Iris pigment epithelial cell (primary cell): ENCODE measurements around the gene GLI3.
A peak's percentile ranks its signal among the peaks of the same experiment; 100 is the strongest.

Experiments
- DNase-seq: peaks from one replicate; pipeline ENCODE4 v3.0.0-alpha.2; 2011; ENCODE audit warnings: low read depth

The GLI3 gene

DNA sequence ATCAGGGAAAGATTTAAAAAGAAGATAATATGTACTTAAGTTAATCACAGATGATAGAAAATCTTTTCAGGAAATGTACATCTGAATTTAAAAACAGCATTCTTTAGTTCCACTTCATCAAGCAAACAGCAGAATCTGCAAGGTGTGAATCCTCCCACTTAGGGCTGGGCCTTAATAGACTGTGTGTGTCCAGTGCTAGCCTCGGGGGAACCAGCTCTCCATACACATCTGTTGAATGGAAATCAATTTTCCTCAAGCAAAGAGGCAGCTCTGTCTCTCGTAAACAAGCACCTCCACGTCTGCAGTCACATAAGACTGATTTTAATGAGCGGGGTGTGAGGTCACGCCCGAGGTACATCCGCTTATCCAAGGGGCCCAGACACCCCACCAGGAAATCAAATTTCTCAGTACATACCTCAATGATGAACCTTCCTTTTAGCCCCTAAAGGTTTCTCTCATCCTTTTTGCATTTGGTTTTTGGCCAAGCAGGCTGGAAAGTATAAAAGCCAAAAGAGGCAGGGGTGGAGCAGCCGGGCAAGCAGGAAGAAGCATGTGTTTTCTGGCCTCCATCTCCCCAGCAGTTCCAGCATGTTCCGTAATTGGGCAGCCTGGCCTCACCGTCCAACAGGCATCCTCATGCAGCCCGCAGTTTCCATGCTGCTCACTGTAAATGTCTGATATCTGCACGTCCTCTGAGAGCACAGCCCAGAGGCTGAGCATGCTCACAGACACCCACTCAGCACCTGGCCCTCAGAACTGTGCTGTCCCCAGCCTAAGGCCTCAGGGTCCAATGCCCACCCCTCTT is 131.3 kb downstream of the GLI3 start:
- DNase-seq, result no peak

DNA sequence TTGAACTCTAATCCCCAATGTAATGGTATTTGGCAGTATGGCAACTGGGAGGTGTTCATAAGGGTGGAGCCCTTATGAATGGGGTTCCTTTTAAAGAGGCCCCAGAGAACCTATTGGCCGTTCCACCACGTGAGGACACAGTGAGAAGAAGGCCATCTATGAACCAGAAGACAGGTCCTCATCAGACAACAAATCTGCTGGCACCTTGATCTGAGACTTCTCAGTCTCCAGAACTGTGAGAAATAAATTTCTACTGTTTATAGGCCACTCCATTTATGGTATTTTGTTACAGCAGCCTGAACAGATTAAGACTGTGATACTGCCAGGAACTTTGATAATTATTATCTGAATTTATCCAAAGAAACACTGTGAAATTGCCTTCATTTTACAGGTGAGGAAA is 132.3 kb downstream of the GLI3 start:
- DNase-seq, result no peak

DNA sequence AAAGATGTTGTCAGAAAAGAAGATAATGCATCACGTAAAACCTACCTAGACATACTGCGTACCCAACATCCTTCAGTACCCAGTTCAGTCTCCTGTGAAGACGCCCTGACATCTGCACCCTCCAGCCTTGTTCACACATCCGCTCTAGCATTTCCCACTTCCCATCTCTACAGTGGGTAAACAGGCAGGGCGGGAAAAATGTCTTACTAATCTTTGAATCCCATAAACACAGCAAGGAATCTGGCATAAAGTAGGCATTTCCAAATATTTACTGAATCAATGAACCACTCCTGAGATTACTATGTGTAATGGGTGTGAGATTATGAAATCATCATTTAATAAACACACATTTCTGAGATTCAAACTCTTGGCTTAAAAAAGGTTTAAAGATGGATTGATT is 132.8 kb downstream of the GLI3 start:
- no peak for DNase-seq

DNA sequence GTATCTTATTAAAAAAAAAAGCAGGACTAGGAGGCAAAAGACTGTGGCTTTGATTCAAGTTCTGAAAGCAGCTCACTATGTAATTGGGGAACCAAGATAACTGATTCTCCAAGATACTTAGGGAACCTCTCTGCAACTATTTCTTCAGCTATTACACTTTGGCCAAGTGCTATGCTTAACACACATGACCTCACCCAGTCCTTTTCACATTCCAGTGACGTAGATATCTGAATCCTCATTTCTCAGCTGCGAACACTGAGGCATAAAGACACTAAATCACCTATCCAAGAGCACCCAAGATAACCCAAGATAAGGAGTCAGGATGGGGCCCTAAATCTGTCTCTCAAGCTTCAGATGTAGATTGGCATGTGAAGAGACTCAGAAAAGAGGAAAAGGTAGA is 133.6 kb downstream of the GLI3 start:
- DNase-seq, result peak; percentile 67

DNA sequence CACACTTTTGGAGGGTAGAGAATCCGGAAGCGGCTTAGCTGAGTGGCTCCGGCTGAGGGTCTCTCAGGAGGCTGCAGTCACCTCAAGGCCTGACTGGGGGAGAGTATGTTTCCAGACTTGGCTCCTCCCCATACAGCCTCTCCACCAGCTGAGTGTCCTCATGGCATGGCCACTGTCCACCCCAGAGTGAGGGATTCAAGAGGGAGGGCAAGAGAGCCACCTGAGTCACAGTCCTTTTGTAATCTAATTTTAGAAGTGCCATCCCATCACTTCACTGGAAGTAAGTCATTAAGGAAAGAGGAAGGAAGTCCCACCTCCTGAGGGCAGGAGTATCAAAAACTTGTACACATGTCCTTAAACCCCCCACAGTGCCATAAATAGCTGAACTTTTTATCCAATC is 134.0 kb downstream of the GLI3 start:
- DNase-seq, result no peak

DNA sequence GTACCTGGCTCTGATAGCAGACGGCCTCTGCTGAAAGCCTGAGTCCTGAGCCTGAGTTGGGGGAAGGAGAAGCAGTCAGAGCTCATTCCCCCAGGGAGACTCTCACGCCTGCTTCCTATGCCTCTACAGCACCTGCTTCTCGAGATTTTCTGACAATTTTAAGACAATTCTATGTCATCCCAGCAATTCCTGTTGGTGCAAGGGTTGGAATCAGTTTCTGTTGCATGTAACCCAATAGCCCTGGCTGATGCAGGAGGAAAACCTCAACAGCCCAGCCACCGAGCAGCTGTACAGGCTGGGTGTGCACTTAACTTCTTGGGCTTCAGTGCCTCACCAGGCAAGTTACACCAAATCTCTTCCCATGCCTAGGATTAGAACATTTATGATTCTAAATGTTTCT is 134.7 kb downstream of the GLI3 start:
- no peak for DNase-seq

DNA sequence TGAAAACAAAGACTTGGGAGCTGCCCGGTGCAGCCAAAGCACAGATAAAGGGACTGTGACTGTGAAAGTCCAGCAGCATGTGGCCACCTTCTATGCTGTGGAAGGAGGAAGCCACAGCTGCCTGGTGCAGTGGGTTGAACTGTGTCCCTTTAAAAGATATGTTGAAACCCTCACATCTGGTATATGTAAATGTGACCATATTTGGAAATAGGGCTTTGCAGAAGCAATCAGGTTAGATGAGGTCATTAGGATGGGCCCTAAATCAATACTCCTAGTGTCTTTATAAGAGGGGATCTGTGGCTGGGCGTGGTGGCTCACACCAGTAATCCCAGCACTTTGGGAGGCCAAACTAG is 136.9 kb downstream of the GLI3 start:
- DNase-seq, result no peak

DNA sequence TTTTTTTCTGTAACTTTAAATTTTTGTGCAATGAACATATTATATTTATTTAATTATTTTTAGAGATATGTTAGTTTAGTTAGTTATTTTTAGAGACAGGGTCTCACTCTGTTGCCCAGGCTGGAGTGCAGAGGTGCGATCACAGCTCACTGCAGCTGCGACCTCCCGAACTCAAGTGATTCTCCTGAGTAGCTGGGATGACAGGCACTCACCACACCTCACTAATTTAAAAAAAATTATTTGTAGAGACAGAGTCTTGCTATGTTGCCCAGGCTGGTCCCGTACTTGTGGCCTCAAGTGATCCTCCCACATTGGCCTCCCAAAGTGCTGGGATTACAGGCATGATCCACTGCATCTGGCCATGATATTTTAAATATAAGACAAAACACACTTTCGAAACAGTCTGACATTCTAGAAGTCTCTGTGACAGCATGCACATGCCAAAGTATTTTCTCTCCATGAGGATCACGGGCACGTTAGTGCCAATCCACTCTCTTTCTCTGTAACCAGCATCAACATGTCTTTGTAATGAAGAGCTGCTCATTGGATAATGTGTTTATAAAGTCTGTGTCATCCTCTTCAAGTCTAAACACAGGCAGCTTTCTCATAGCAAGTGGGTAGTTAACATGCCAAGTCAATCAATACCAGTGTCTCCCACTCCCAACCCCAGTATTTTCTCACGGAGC is 137.4 kb downstream of the GLI3 start:
- no peak for DNase-seq

DNA sequence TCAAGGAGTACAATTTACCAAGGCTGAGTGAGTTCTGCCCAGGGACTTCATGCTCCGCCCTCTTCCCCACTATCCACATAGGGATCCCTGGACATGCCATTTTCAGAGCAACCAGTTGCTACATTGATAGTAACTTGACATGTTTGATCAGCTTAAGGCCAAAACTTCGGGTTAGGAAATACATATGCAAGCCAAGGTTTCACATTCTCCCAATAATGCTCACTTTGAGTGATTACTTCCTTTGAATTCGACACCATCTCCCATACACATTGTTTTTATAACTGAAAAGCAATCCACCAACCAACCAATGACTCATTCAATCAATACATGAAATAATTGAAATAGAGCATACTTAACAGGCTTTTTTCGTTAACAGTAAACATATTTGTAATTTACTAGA is 137.9 kb downstream of the GLI3 start:
- DNase-seq, result no peak

DNA sequence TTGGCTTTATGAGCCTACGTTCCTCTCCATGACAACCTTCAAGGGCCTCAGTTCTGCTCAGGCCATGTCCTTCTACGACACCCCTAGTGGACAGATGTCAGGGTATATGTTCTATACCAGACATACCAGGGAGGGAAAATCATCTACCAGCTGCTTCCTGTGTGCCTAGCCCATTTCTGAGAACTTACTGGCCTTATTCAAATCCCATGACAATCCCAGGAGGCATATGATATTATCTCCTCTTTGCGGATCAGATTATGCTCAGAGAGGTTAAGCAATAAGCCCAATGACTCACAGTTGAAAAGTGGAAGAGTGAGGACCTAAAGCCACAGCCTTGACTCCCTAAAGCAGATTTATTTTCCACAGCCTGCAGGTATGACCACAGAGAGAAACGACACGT is 139.3 kb downstream of the GLI3 start:
- DNase-seq, result peak; percentile 97

DNA sequence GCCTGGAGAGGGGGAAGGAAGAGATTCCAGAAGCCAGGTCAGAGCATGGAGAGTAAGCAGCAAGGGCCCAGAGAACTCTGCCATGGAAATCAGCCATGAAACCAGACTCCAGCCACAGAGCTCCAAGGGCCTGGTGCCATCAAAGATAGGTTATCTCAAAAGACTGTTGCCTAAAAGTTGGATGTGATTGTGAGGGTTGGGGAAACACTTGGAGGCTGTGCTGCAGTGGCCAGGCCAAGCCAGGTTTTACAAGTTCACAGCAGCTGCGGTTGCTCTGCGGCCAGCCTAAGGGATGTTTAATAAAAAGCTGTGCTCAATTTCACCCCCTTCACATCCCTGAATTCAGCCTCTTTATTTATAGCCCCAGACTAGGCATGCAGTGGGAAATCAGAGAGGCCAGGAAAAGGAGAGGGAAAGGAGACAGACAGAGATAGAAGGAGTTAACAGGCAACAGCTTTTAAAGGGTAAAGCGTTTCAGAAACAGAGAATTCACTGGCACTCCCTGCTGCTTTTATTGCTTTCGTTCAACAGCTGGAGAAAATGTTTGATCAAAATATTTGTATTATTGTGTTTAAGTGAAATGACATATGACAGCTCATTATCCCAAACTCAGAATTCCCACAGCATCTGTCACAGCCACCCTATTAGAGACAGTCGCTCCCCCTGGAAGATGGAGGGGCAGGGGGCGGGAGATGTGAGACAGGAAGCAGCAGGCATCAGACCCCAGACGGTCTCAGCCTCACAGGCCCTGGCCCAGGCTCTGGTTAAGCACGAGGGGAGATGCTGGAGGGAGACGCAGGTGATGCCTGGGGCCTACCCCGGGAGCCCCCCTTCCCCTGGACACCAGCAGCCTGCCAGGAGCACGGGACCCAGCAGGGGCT is 140.1 kb downstream of the GLI3 start:
- DNase-seq, result peak; percentile 50

DNA sequence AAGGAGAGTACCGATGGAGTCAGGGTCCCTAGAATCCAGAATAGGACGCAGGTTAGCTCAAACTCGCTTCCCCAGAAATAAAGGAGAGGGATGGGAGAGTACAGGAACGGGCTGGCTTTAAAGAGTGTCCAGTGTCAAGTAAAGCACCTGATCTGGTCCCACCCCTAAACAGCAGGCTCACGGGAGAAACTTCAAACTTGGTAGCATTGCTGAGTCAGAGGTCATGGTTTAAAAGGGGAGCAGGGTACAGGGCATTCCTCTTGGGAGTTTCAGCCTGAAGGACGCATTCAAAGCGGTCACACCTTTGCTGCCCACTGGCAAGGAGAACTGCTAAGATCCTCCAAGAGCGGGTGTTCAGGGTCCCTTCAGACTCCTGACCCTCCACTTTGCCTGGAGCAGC is 140.7 kb downstream of the GLI3 start:
- DNase-seq, result no peak

DNA sequence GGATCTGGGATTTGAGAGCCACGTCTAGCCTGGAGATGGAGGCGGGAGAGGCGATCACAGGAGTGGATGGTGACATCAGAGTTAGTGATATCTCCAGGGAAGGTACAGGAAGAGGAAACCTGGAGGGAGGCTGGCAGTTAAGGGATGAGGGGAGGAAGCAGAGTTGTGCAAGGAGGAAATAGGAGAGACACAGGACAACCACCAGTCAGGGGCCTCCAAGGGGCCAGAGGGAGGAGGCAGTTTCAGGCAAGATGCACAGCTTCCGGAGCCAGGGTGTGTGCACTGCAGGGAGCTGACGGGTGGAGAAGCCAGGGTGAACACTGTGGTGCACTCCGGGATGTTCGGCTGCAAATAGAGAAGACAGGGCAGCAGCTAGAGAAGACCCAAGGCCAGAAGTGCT is 141.2 kb downstream of the GLI3 start:
- no peak for DNase-seq

DNA sequence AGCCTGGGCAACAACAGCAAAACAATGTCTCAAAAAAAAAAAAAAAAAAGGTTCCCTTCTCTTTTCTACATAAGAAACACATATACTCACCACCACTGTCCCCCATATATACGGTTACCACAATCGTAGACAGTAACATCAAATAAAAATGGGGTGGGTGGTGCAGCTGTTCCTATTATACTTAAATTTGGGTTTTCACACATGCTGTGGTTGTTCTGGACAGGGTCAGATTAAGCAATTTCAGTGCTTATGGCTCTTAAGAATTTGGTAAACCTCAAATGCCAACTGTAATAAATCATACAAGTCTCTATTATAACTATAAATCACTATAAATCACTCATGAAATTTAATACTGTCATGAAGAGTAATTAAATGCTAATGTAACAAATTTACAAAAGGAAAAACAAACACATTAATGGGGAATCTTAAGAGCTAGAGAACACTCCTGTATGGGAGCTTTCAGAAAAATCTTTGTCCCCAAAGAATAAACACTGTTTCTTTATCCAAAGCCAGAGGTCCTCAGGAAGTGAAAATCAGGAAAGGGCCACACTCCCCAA is 143.6 kb downstream of the GLI3 start:
- DNase-seq, result no peak

DNA sequence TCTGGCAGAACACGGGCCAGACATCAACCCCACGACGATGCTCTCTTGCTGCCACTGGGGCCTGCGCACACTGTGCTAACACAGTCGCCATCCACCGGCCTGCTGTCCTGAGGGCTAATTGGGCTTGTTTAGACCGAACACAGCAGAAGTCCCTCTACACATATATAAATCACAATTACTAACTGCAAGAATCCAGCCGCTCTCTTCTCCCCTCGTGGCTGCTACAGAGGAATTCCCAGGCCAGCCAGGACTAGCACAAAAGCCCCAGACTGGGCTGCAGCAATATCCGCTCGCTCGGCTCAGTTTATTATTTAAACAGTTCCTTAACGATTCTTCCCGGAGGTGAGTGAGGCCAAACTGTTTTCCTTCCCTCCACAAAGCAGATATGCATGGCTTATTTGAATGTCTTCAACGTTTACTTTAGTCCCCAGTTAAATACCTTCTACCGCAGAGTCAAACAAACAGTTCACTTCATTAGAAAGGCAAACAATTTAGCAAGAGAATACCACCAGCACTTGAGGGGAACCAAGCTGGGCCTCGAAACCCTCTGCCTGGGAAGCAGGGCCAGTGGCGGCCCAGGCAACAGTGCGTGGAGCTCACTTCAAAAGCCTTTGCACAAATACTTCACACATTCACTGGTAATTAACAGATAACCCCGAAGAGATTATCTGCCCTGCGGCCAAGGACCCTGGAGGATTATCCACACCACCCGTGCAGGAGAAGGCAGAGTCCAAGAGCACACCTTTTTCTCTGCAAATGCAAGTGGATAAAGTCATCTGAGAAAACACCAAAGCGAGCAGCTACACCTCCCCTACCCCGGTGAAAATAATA is 145.3 kb downstream of the GLI3 start:
- DNase-seq, result peak; percentile 57

DNA sequence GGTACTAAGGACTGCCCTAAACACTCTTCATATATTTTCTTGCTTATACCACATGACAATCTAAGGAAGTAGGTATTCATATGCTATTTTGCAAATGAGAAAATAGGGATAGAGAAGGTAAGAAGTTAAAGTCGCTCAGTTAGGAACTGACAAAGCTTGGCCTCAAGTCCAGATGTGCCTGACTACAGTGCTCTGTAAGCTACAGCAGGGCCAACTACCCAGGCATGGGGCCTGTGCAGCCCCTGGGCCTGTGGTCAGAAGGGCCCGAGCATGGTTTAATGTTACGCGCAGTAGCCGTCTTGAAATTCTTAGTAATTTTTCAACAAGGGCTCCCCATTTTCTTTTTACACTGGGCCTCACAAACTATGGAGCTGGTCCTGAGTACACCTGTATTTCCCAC is 146.2 kb downstream of the GLI3 start:
- DNase-seq, result no peak

DNA sequence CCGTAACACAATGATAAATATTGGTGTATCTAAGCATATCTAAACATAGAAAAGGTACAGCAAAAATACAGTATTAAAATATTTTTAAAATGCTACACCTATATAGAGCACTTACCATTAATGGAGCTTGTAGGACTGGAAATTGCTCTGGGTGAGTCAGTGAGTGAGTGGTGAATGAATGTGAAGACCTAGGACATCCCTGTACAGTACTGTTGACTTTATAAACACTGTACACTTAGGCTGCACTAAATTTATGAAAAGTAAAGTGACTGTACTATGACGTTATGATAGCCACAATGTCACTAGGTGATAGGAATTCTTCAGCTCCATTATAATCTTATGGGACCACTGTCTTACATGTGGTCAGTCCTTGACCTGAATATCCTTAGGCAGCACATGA is 147.0 kb downstream of the GLI3 start:
- no peak for DNase-seq

DNA sequence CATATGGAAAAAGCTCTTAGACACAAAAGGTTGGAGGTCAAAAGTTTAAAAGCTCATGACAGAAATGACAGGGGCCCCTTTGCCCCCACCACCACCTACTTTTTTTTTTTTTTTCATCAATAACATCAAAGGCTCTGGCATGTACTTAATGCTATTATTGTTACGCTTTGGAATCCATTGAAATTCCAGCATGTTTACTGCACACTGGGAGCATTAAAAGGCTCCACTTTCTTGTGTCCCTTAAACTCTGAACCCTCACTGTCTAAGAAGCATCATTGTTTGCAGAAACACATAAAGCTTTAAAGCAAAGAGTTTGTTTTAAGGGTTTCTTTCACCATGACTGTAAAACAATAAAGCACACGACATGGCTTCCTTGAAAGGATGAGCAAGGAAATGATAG is 149.4 kb downstream of the GLI3 start:
- no peak for DNase-seq

DNA sequence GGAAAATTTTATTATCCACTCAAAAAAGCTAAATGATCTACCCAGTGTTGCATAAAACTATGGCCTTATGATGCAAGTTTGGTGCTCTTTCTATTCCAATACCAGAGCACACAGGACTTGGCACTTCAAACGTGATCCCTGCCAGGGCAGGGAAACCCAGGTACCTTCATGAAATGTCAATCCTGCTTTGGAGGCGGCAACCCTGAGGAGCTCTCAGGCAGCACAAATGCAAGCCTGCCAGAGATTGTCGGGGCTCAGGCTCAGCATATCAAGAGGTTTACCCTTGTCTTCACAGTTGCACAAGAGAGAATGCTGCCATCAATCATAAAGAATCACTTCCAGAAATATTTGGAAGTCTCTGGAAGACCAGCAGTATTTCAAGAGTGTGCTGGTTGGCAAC is 151.5 kb downstream of the GLI3 start:
- DNase-seq, result no peak

DNA sequence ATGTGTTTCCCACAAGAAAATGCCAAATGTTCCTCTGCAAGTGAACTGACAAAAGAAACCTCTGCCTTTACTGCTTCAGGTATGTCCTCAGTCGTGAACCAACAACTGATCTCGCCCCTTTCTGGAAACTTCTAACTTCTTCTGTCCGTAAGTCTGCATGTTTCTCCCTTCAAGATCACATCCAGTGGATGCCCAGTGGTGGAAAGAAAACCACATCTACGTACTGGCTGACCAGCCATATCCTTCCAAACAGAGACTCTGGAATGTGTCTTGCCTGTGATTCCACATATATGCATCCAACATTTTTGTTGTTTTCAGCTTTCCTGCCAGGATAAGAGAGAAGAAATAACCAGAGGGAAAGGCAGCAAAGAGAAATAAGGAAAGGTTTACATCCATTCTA is 152.7 kb downstream of the GLI3 start:
- DNase-seq, result no peak

DNA sequence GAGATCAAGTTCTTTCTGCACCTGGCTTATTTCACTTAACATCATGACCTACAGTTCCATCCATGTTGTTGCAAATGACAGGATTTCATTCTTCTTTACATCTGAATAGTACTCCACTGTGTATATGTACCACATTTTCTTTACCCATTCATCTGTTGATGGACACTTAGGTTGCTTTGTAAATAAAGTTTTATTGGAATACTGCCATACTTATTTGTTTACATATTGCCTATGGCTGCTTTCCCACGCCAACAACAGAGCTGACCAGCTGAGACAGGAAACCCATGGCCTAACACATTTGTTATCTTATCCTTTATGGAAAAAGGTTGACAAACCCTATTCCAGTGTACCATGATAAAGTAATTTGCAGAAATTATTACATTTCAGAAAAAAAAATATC is 153.7 kb downstream of the GLI3 start:
- no peak for DNase-seq

DNA sequence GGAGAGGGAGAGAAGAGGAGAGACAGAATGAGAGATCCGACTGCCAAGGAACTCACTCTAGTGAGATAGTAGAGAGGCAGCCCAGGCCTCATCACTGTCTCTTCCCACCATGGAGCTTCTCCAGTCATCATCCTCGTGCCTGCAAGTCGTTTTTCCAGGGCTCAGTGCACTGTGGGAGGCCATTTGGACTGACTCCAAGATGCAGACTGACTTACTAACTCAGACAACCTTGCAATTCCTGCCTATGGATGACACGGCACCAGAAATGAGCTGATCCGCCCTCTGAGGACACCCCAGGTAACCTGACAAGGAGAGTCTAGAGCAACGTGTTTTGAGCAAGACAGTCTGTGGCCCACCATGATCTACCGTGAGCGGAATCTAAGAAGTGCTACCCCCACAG is 154.9 kb downstream of the GLI3 start:
- DNase-seq, result peak; percentile 89
